ENCODE results near the gene RAB4B.

Gene RAB4B

GRCh38 chr19:40803857-40804782 lies 26.1 kb downstream of the RAB4B start (continued):
- TF ChIP-seq, protein P1, sequence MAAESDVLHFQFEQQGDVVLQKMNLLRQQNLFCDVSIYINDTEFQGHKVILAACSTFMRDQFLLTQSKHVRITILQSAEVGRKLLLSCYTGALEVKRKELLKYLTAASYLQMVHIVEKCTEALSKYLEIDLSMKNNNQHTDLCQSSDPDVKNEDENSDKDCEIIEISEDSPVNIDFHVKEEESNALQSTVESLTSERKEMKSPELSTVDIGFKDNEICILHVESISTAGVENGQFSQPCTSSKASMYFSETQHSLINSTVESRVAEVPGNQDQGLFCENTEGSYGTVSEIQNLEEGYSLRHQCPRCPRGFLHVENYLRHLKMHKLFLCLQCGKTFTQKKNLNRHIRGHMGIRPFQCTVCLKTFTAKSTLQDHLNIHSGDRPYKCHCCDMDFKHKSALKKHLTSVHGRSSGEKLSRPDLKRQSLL (tag by site-specific recombination; IDR thresholded peaks at IDR 0.05): no peak
- no peak for TF ChIP-seq ZNF175 (tag by site-specific recombination; IDR thresholded peaks at IDR 0.05)
- no peak for TF ChIP-seq BCL11A (tag by site-specific recombination; IDR thresholded peaks at IDR 0.05; ENCODE audit: low read depth)
- no peak for TF ChIP-seq RBAK (tag by site-specific recombination; IDR thresholded peaks at IDR 0.05)
- TF ChIP-seq KLF1 (tag by site-specific recombination; IDR thresholded peaks at IDR 0.05): peak; percentile 83
- TF ChIP-seq ZBTB11 (tag by site-specific recombination; conservative IDR thresholded peaks at IDR 0.05; ENCODE audit: low read depth): no peak
- TF ChIP-seq ZNF548 (tag by site-specific recombination; IDR thresholded peaks at IDR 0.05): no peak
- peak; percentile 74 for TF ChIP-seq SP2 (tag by site-specific recombination; IDR thresholded peaks at IDR 0.05)
- TF ChIP-seq SP3 (tag by site-specific recombination; IDR thresholded peaks at IDR 0.05): peak; percentile 80
- TF ChIP-seq ZNF76 (tag by site-specific recombination; IDR thresholded peaks at IDR 0.05; ENCODE audit: borderline replicate concordance, low read depth): no peak
- no peak for TF ChIP-seq ZNF48 (tag by site-specific recombination; IDR thresholded peaks at IDR 0.05)
- peak; percentile 87 for TF ChIP-seq GLIS1 (tag by site-specific recombination; IDR thresholded peaks at IDR 0.05)
- TF ChIP-seq, protein P2, sequence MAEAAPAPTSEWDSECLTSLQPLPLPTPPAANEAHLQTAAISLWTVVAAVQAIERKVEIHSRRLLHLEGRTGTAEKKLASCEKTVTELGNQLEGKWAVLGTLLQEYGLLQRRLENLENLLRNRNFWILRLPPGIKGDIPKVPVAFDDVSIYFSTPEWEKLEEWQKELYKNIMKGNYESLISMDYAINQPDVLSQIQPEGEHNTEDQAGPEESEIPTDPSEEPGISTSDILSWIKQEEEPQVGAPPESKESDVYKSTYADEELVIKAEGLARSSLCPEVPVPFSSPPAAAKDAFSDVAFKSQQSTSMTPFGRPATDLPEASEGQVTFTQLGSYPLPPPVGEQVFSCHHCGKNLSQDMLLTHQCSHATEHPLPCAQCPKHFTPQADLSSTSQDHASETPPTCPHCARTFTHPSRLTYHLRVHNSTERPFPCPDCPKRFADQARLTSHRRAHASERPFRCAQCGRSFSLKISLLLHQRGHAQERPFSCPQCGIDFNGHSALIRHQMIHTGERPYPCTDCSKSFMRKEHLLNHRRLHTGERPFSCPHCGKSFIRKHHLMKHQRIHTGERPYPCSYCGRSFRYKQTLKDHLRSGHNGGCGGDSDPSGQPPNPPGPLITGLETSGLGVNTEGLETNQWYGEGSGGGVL (tag by site-specific recombination; IDR thresholded peaks at IDR 0.05): peak; percentile 66

DNA sequence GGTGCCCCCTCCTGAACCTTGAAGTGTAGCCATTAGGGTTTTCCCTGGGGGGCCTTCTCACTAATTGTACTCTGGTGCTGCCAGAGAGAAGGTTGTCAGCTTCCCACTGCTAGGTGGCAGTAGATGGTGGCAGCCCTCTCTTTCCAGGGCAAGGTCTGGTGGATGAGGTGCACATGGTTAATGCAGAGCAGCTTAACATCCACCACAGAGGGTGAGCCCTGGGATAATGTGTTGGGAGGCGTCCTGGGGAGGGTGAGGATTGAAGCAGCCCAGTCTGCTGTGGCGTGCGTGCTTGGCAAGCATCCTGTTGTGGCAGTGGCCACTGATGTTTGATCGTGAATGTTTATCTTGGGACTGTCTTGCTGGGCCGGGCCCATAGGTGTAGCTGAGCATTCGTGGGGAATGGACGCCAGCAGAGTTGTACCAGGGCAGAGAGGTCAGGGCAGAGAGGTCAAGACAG lies 26.8 kb downstream of the RAB4B start:
- H3K4me1 ChIP-seq (ENCODE audit: control insufficient read depth, insufficient read depth, low read length): peaks cover 77% of the 10 kb centered on the region
- no peaks in the 10 kb centered on the region for H3K9me3 ChIP-seq (ENCODE audit: control insufficient read depth, insufficient read depth, low read depth, low read length)
- POLR2A ChIA-PET: interaction anchor here (0.5 to 8.6 kb wide), 7 partner anchors 17 to 157 kb away, joined by 3 to 86 read pairs (median 5); partner anchors contain the start of genes ACTMAP, COQ8B, ITPKC and RAB4B
- no peak overlapping the region for H3K4me3 ChIP-seq (ENCODE audit: low read depth, low read length)
- CTCF ChIA-PET: interaction anchor here (0.6 to 5.6 kb wide), 14 partner anchors 9 to 669 kb away, joined by 3 to 77 read pairs (median 4); no protein-coding TSS in a partner anchor
- peak overlapping the region; percentile 67 for H3K27ac ChIP-seq (ENCODE audit: extremely low read depth, low read depth, low read length)
- H3K36me3 ChIP-seq (ENCODE audit: control insufficient read depth in 2 of 2, insufficient read depth in 1 of 2, low read length in 2 of 2): peaks cover 54 to 81% of the 10 kb centered on the region in 2 experiments
- TF ChIP-seq ZNF266 (tag by site-specific recombination; IDR thresholded peaks at IDR 0.05; ENCODE audit: low read depth): peak; percentile 7; the same call in 1 of the 2 replicates
- TF ChIP-seq ZNF624 (tag by site-specific recombination; IDR thresholded peaks at IDR 0.05): no peak
- TF ChIP-seq ZNF76 (tag by site-specific recombination; IDR thresholded peaks at IDR 0.05; ENCODE audit: borderline replicate concordance, low read depth): no peak
- no peak for TF ChIP-seq ZNF138 (tag by site-specific recombination; IDR thresholded peaks at IDR 0.05; ENCODE audit: borderline replicate concordance)
- no peak for TF ChIP-seq ZNF24 (tag by site-specific recombination; IDR thresholded peaks at IDR 0.05)
- no peak for TF ChIP-seq ZSCAN18 (tag by site-specific recombination; IDR thresholded peaks at IDR 0.05)
- TF ChIP-seq ZFP41 (tag by site-specific recombination; IDR thresholded peaks at IDR 0.05; ENCODE audit: borderline replicate concordance): no peak
- TF ChIP-seq REST (tag by site-specific recombination; IDR thresholded peaks at IDR 0.05): no peak
- TF ChIP-seq BCL6B (tag by site-specific recombination; IDR thresholded peaks at IDR 0.05): no peak
- no peak for TF ChIP-seq OVOL3 (tag by site-specific recombination; IDR thresholded peaks at IDR 0.05)
